HCT116 (cell line): Measurements from ENCODE around the gene DYNC2H1. TPM values are rescaled to one million over a fixed set of nuclear protein-coding genes. Genes with fewer than 3 reads are reported as not detected.

Experiments used
- ATAC-seq: fragments of 200-7000 bp; cut with Tn5 transposase; 2 replicates; pipeline ENCODE4 v1.9.1; 2020; ENCODE audit warnings: mild to moderate bottlenecking, moderate library complexity
- BruUV-seq: library from RNA; stranded (reverse); fragments of 400-500 nt; replicated peaks from 2 replicates; lab custom pipeline; 2021; lab: Mats Ljungman, UMichigan
- CTCF ChIA-PET: fragments of 300-600 bp; sonication (Branson Sonifier 250); formaldehyde crosslinking; loops from one replicate; lab custom pipeline; 2021; ENCODE audit warnings: antibody characterized with exemption; lab: Charles Lee
- POLR2A ChIA-PET: fragments of 300-600, 350-600 bp; sonication (Branson Sonifier 250); formaldehyde crosslinking; loops from one replicate; lab custom pipeline; 2021; ENCODE audit warnings: antibody characterized with exemption; lab: Charles Lee
- RAD21 ChIA-PET, 2 experiments: fragments of 300-600 bp; sonication (Branson Sonifier 250); formaldehyde crosslinking; loops; one replicate each; lab custom pipeline; 2023; ENCODE audit warnings: low total read pairs in 2 of 2; ENCODE audit not compliant: uncharacterized antibody in 2 of 2, unreplicated experiment in 2 of 2, low non-redundant PET in 1 of 2; lab: Charles Lee
- DNase-seq: peaks from one replicate; pipeline ENCODE4 v3.0.0-alpha.2; 2010; ENCODE audit warnings: low read depth, low spot score
- H2AFZ ChIP-seq: fragments of 200-600 bp; shearing (Covaris generic), sonication (generic); 2 replicates; pipeline ENCODE4 v1.6.1; 2017; ENCODE audit warnings: low read depth, mixed run types, mixed read lengths, antibody characterized with exemption, low read length; ENCODE audit not compliant: poor library complexity, severe bottlenecking
- H3K27ac ChIP-seq: 2 replicates; pipeline ENCODE4 v1.5.1; 2012; ENCODE audit warnings: low read depth, low read length
- H3K27me3 ChIP-seq: fragments of 200-600 bp; sonication (generic); 2 replicates; pipeline ENCODE4 v1.6.1; 2016; ENCODE audit warnings: mixed run types, low read length, mixed read lengths; ENCODE audit not compliant: insufficient read depth
- H3K36me3 ChIP-seq, 2 experiments: fragments of 200-500 bp in 1 of 2; fragments of 200-600 bp in 1 of 2; sonication (Bioruptor generic) in 1 of 2; sonication (generic) in 1 of 2; 2 replicates each; pipeline versions ENCODE4 v1.5.1 to v1.6.1; 2014 to 2016; ENCODE audit warnings: low read length in 2 of 2, inconsistent platforms in 1 of 2, mixed read lengths in 1 of 2, mixed run types in 1 of 2; ENCODE audit not compliant: insufficient read depth in 2 of 2, control insufficient read depth in 1 of 2
- H3K4me1 ChIP-seq, 2 experiments: fragments of 200-600 bp in 1 of 2; sonication (generic) in 1 of 2; 2 replicates each; pipeline versions ENCODE4 v1.5.1 to v1.6.1; 2012 to 2017; ENCODE audit warnings: low read length in 2 of 2, inconsistent platforms in 1 of 2, mild to moderate bottlenecking in 1 of 2, mixed read lengths in 1 of 2, mixed run types in 1 of 2, moderate library complexity in 1 of 2; ENCODE audit not compliant: insufficient read depth in 2 of 2, control insufficient read depth in 1 of 2
- H3K4me2 ChIP-seq: fragments of 200-600 bp; sonication (generic); 2 replicates; pipeline ENCODE4 v1.6.1; 2017; ENCODE audit warnings: mixed run types, low read length, mixed read lengths
- H3K4me3 ChIP-seq, 2 experiments: fragments of 200-600 bp in 1 of 2; sonication (generic) in 1 of 2; replicated peaks in 1 of 2; 2 replicates each; pipeline ENCODE4 v1.5.1; 2011 to 2016; ENCODE audit warnings: low read length in 2 of 2, control low read depth in 1 of 2, low read depth in 1 of 2, mild to moderate bottlenecking in 1 of 2, mixed read lengths in 1 of 2, mixed run types in 1 of 2
- H3K79me2 ChIP-seq: fragments of 200-600 bp; sonication (generic); 2 replicates; pipeline ENCODE4 v1.6.1; 2017; ENCODE audit warnings: mild to moderate bottlenecking, mixed run types, low read length, moderate library complexity, mixed read lengths; ENCODE audit not compliant: insufficient read depth
- H3K9ac ChIP-seq: fragments of 200-600 bp; sonication (generic); 2 replicates; pipeline ENCODE4 v1.6.1; 2016; ENCODE audit warnings: low read length, mixed read lengths
- H3K9me2 ChIP-seq: fragments of 200-600 bp; sonication (generic), shearing (Covaris generic); 2 replicates; pipeline ENCODE4 v1.6.1; 2017; ENCODE audit warnings: mixed run types, mild to moderate bottlenecking, moderate library complexity; ENCODE audit not compliant: insufficient read depth
- H3K9me3 ChIP-seq, 2 experiments: fragments of 200-500 bp in 1 of 2; fragments of 200-600 bp in 1 of 2; sonication (Bioruptor generic) in 1 of 2; sonication (generic) in 1 of 2; 2 replicates each; pipeline ENCODE4 v1.6.1; 2014 to 2017; ENCODE audit warnings: low read length in 2 of 2, mixed read lengths in 2 of 2, inconsistent platforms in 1 of 2, low read depth in 1 of 2, mild to moderate bottlenecking in 1 of 2, mixed run types in 1 of 2, moderate library complexity in 1 of 2; ENCODE audit not compliant: control insufficient read depth in 1 of 2, insufficient read depth in 1 of 2
- H4K20me1 ChIP-seq: fragments of 200-600 bp; sonication (generic), shearing (Covaris generic); 2 replicates; pipeline ENCODE4 v1.6.1; 2017; ENCODE audit warnings: mixed run types, mild to moderate bottlenecking, moderate library complexity; ENCODE audit not compliant: insufficient read depth
- ATF3 ChIP-seq: IDR thresholded peaks from 2 replicates; pipeline ENCODE4 v1.6.1; 2012
- CBX3 ChIP-seq: IDR thresholded peaks from 2 replicates; pipeline ENCODE4 v1.6.1; 2012; ENCODE audit warnings: low read depth
- CEBPB ChIP-seq: IDR thresholded peaks from 2 replicates; pipeline ENCODE4 v1.6.1; 2012; ENCODE audit warnings: low read depth
- CTCF ChIP-seq, 3 experiments: fragments of 200-600 bp in 1 of 3; sonication (generic) in 1 of 3; IDR thresholded peaks in 2 of 3; conservative IDR thresholded peaks in 1 of 3; 2 replicates each; pipeline ENCODE4 v1.5.1; 2012 to 2017; ENCODE audit warnings: low read depth in 2 of 3, low read length in 2 of 3, antibody characterized with exemption in 1 of 3, borderline replicate concordance in 1 of 3, control low read depth in 1 of 3, mild to moderate bottlenecking in 1 of 3, mixed read lengths in 1 of 3, mixed run types in 1 of 3, moderate library complexity in 1 of 3; ENCODE audit not compliant: insufficient read depth in 1 of 3
- EZH2 ChIP-seq: fragments of 200-600 bp; sonication (generic); IDR thresholded peaks from 2 replicates; pipeline ENCODE4 v1.6.1; 2017; ENCODE audit warnings: antibody characterized with exemption, mixed run types
- EZH2phosphoT487 ChIP-seq: fragments of 200-600 bp; IDR thresholded peaks from 2 replicates; pipeline ENCODE4 v1.6.1; 2018; ENCODE audit warnings: antibody characterized with exemption, borderline replicate concordance
- FOSL1 ChIP-seq: IDR thresholded peaks from 2 replicates; pipeline ENCODE4 v1.6.1; 2012; ENCODE audit warnings: low read depth
- JUND ChIP-seq: IDR thresholded peaks from 2 replicates; pipeline ENCODE4 v1.6.1; 2012
- MAX ChIP-seq: IDR thresholded peaks from 2 replicates; pipeline ENCODE4 v1.6.1; 2012
- POLR2A ChIP-seq: IDR thresholded peaks from 2 replicates; pipeline ENCODE4 v1.7.0; 2011; ENCODE audit warnings: borderline replicate concordance; ENCODE audit not compliant: insufficient read depth, insufficient read length; ENCODE audit errors: extremely low read depth
- POLR2AphosphoS5 ChIP-seq: IDR thresholded peaks from 2 replicates; pipeline ENCODE4 v1.6.1; 2011; ENCODE audit warnings: mild to moderate bottlenecking, low read depth, low read length, moderate library complexity
- RAD21 ChIP-seq: IDR thresholded peaks from 2 replicates; pipeline ENCODE4 v1.6.1; 2012; ENCODE audit warnings: low read depth, mild to moderate bottlenecking
- SP1 ChIP-seq: IDR thresholded peaks from 2 replicates; pipeline ENCODE4 v1.6.1; 2012; ENCODE audit warnings: low read depth
- SRF ChIP-seq: IDR thresholded peaks from 2 replicates; pipeline ENCODE4 v1.6.1; 2012; ENCODE audit warnings: low read depth
- TCF7L2 ChIP-seq: IDR thresholded peaks from 2 replicates; pipeline ENCODE4 v1.7.0; 2011; ENCODE audit warnings: borderline replicate concordance, inconsistent platforms; ENCODE audit not compliant: insufficient read depth, insufficient read length; ENCODE audit errors: extremely low read depth
- ZFX ChIP-seq: fragments of 450-650 bp; IDR thresholded peaks from 2 replicates; pipeline ENCODE4 v1.6.1; 2017
- intact Hi-C: fragments of 100-400 bp; cut with micrococcal nuclease; formaldehyde crosslinking; loops from 2 replicates; pipeline ENCODE4 v1.10.0; 2022
- total RNA-seq: library from RNA; stranded (reverse); gene quantifications from one replicate; pipeline ENCODE4 v1.2.1, GENCODE V29; 2021; ENCODE audit not compliant: unreplicated experiment

DYNC2H1 gene
- total RNA-seq, 1 experiment from 2014 or later, result 1.5 TPM

- no peaks in the 10 kb centered on the region for H4K20me1 ChIP-seq
- H3K27ac ChIP-seq, result no peak overlapping the region
- H3K4me3 ChIP-seq, result no peak overlapping the region
- no peaks in the 10 kb centered on the region for H3K36me3 ChIP-seq
- H3K4me1 ChIP-seq, result no peaks in the 10 kb centered on the region
- TF ChIP-seq POLR2AphosphoS5 (no peak), CTCF (IDR thresholded peaks at IDR 0.05 in 2 of 3, conservative IDR thresholded peaks at IDR 0.05 in 1 of 3; ENCODE audit: borderline replicate concordance in 1 of 3, insufficient read depth in 1 of 3, low read depth in 2 of 3, low read length in 2 of 3) (no peak), ATF3 (no peak), MAX (no peak), POLR2A (no peak), ZFX (no peak), SRF (no peak)
- DNase-seq (no peak), ATAC-seq (no peak)
- intact Hi-C loops, result no loop called here
- H3K9me3 ChIP-seq, result no peaks in the 10 kb centered on the region
- RAD21 ChIA-PET, result no interaction called here
- BruUV-seq, result no TSS peak
- no peak overlapping the region for H3K9ac ChIP-seq
- POLR2A ChIA-PET, result no interaction called here
- no peak overlapping the region for H3K4me2 ChIP-seq
- no peak overlapping the region for H2AFZ ChIP-seq
- CTCF ChIA-PET, result no interaction called here
- H3K27me3 ChIP-seq, result no peaks in the 10 kb centered on the region
- no peaks in the 10 kb centered on the region for H3K9me2 ChIP-seq
- no peaks in the 10 kb centered on the region for H3K79me2 ChIP-seq
Measured at GRCh38 chr11:103499710-103500340, 390.6 kb downstream of the DYNC2H1 start.

GRCh38 chr11:103515283-103515682 is 406.1 kb downstream of the DYNC2H1 start:
- intact Hi-C loops, result no loop called here
- RAD21 ChIA-PET, result no interaction called here
- Histone ChIP-seq H3K9me3 (no peaks in the 10 kb centered on the region), H3K4me2 (no peak overlapping the region), H3K9me2 (no peaks in the 10 kb centered on the region), H3K27me3 (no peaks in the 10 kb centered on the region), H3K79me2 (no peaks in the 10 kb centered on the region), H3K36me3 (no peaks in the 10 kb centered on the region), H3K4me1 (no peaks in the 10 kb centered on the region), H3K4me3 (no peak overlapping the region), H3K27ac (no peak overlapping the region), H2AFZ (no peak overlapping the region), H3K9ac (no peak overlapping the region), H4K20me1 (no peaks in the 10 kb centered on the region)
- no peak for DNase-seq
- ATAC-seq, result no peak
- CTCF ChIA-PET, result no interaction called here
- POLR2A ChIA-PET, result no interaction called here
- no TSS peak for BruUV-seq
- TF ChIP-seq CEBPB (no peak), JUND (no peak), CTCF (IDR thresholded peaks at IDR 0.05 in 2 of 3, conservative IDR thresholded peaks at IDR 0.05 in 1 of 3; ENCODE audit: borderline replicate concordance in 1 of 3, insufficient read depth in 1 of 3, low read depth in 2 of 3, low read length in 2 of 3) (no peak), TCF7L2 (no peak), EZH2 (no peak), FOSL1 (no peak), RAD21 (no peak), SP1 (no peak), SRF (no peak), ATF3 (no peak), POLR2AphosphoS5 (no peak), CBX3 (no peak), EZH2phosphoT487 (no peak), ZFX (no peak)
